OCI-LY7 (cell line): Measurements from ENCODE around the gene ESRP2. TPM values are rescaled to one million over a fixed set of nuclear protein-coding genes. Genes with fewer than 3 reads are reported as not detected.

Experiments
- BruUV-seq: library from RNA; stranded (reverse); fragments of 400-500 nt; replicated peaks from 2 replicates; lab custom pipeline; 2021; lab: Mats Ljungman, UMichigan
- CTCF ChIA-PET: fragments of 300-600 bp; sonication (Branson Sonifier 250); formaldehyde crosslinking; loops from one replicate; lab custom pipeline; 2022; ENCODE audit warnings: antibody characterized with exemption; ENCODE audit not compliant: unreplicated experiment; lab: Charles Lee
- POLR2A ChIA-PET: fragments of 300-600 bp; sonication (Branson Sonifier 250); formaldehyde crosslinking; loops from one replicate; lab custom pipeline; 2022; ENCODE audit warnings: antibody characterized with exemption; lab: Charles Lee
- DNase-seq: peaks from one replicate; pipeline ENCODE4 v3.0.0-alpha.2; 2015; ENCODE audit warnings: low spot score
- H2AFZ ChIP-seq: fragments of 200-600 bp; sonication (generic), shearing (Covaris generic); 2 replicates; pipeline ENCODE4 v1.6.1; 2014; ENCODE audit warnings: mild to moderate bottlenecking, antibody characterized with exemption, low read length, moderate library complexity
- H3K27ac ChIP-seq: fragments of 200-600 bp; sonication (generic); 2 replicates; pipeline ENCODE4 v1.5.1; 2014; ENCODE audit warnings: mixed run types, low read depth, mild to moderate bottlenecking, moderate library complexity, low read length, inconsistent platforms; ENCODE audit not compliant: poor library complexity, severe bottlenecking
- H3K36me3 ChIP-seq: fragments of 200-600 bp; sonication (generic); 2 replicates; pipeline ENCODE4 v1.6.1; 2014; ENCODE audit warnings: mild to moderate bottlenecking, antibody characterized with exemption, low read length, moderate library complexity, mixed read lengths; ENCODE audit not compliant: insufficient read depth
- H3K4me1 ChIP-seq: fragments of 200-600 bp; sonication (generic); 2 replicates; pipeline ENCODE4 v1.5.1; 2014; ENCODE audit warnings: mild to moderate bottlenecking, low read length; ENCODE audit not compliant: insufficient read depth, poor library complexity, severe bottlenecking
- H3K4me2 ChIP-seq: fragments of 200-600 bp; sonication (generic); 2 replicates; pipeline ENCODE4 v1.6.1; 2014; ENCODE audit warnings: mild to moderate bottlenecking, low read length
- H3K4me3 ChIP-seq: fragments of 200-600 bp; sonication (generic); 2 replicates; pipeline ENCODE4 v1.5.1; 2014; ENCODE audit warnings: mild to moderate bottlenecking, low read depth, low read length; ENCODE audit not compliant: poor library complexity, severe bottlenecking
- H3K79me2 ChIP-seq: fragments of 200-600 bp; sonication (generic); 2 replicates; pipeline ENCODE4 v1.6.1; 2016; ENCODE audit warnings: low read depth, mild to moderate bottlenecking, low read length, moderate library complexity, mixed read lengths; ENCODE audit not compliant: insufficient read depth
- H3K9me2 ChIP-seq: fragments of 200-600 bp; sonication (generic); 2 replicates; pipeline ENCODE4 v1.6.1; 2016; ENCODE audit warnings: mild to moderate bottlenecking, low read length, mixed read lengths; ENCODE audit not compliant: insufficient read depth
- H3K9me3 ChIP-seq: fragments of 200-600 bp; sonication (generic); 2 replicates; pipeline ENCODE4 v1.6.1; 2014; ENCODE audit warnings: mild to moderate bottlenecking, mixed run types, low read length, mixed read lengths
- H4K20me1 ChIP-seq: fragments of 200-600 bp; sonication (generic); 2 replicates; pipeline ENCODE4 v1.6.1; 2014; ENCODE audit warnings: mild to moderate bottlenecking, antibody characterized with exemption, low read length, moderate library complexity, mixed read lengths; ENCODE audit not compliant: insufficient read depth
- EZH2phosphoT487 ChIP-seq: fragments of 200-600 bp; sonication (generic); IDR thresholded peaks from 2 replicates; pipeline ENCODE4 v1.6.1; 2018; ENCODE audit warnings: low read depth, borderline replicate concordance, mild to moderate bottlenecking, mixed run types, antibody characterized with exemption, low read length, moderate library complexity, mixed read lengths
- intact Hi-C: fragments of 100-400 bp; cut with micrococcal nuclease; formaldehyde crosslinking; loops from one replicate; pipeline ENCODE4 v1.10.0; 2022; ENCODE audit not compliant: unreplicated experiment
- total RNA-seq, 2 experiments: library from RNA; depleted of rRNA in 1 of 2; stranded (reverse); fragments of >200 nt in 1 of 2; shearing (Covaris generic) in 1 of 2; gene quantifications; 2 replicates each; pipeline ENCODE4 v1.2.3, GENCODE V29; 2014 to 2022
- TF ChIP-seq, protein P1 (sequence below): fragments of 200-600 bp; sonication (generic); conservative IDR thresholded peaks from 2 replicates; pipeline ENCODE4 v1.5.1; 2014; ENCODE audit warnings: mild to moderate bottlenecking, antibody characterized with exemption, low read length, moderate library complexity, mixed read lengths

The ESRP2 gene
- total RNA-seq, 2 experiments from 2014 or later = not detected

DNA sequence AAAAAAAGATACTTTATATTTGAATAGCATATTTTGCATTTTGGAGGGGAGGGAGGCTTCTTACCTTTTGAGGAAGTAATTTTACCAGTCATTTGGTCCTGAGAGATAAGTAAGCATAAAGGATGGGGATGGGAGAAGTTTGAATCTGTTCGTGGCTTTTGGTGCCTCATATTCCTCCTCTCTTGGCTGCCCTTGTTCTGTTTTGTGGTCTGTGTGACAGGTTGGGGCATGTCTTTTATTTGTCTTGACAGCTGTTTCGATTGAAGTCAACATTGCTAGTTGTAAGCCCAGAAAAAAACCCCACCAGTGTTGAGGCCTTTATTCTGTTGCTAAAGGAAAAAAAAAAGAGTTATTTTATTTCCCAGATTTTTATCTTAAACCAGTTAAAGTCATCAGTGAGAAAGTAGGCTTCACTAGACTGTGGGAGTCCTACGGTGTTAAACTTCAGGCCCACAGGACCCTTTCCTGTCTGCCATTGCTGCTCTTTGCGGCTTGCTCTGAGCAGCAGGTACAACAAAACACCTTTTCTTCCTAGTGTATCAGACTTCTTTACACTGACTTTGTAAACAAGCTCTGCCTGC lies 39.8 kb upstream of the ESRP2 start:
- Histone ChIP-seq H3K36me3 (peaks cover 72% of the 10 kb centered on the region), H3K4me2 (peak overlapping the region; percentile 62), H3K9me3 (no peaks in the 10 kb centered on the region), H3K27ac (peak overlapping the region; percentile 79), H3K4me3 (peak overlapping the region; percentile 9), H4K20me1 (no peaks in the 10 kb centered on the region), H3K9me2 (no peaks in the 10 kb centered on the region), H3K79me2 (peaks cover 70% of the 10 kb centered on the region), H2AFZ (no peak overlapping the region), H3K4me1 (peaks cover 73% of the 10 kb centered on the region)
- intact Hi-C loops = no loop called here
- DNase-seq = peak; percentile 71
- ChIA-PET CTCF (no interaction called here), POLR2A (interaction anchor here (1.3 to 2.0 kb wide), 2 partner anchors 10 to 12 kb away, joined by 3 to 10 read pairs; partner anchors contain the start of gene SLC7A6)
- BruUV-seq = TSS peak; percentile 53
- TF ChIP-seq, protein P1, sequence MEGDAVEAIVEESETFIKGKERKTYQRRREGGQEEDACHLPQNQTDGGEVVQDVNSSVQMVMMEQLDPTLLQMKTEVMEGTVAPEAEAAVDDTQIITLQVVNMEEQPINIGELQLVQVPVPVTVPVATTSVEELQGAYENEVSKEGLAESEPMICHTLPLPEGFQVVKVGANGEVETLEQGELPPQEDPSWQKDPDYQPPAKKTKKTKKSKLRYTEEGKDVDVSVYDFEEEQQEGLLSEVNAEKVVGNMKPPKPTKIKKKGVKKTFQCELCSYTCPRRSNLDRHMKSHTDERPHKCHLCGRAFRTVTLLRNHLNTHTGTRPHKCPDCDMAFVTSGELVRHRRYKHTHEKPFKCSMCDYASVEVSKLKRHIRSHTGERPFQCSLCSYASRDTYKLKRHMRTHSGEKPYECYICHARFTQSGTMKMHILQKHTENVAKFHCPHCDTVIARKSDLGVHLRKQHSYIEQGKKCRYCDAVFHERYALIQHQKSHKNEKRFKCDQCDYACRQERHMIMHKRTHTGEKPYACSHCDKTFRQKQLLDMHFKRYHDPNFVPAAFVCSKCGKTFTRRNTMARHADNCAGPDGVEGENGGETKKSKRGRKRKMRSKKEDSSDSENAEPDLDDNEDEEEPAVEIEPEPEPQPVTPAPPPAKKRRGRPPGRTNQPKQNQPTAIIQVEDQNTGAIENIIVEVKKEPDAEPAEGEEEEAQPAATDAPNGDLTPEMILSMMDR = no peak
- TF ChIP-seq EZH2phosphoT487 = no peak

DNA sequence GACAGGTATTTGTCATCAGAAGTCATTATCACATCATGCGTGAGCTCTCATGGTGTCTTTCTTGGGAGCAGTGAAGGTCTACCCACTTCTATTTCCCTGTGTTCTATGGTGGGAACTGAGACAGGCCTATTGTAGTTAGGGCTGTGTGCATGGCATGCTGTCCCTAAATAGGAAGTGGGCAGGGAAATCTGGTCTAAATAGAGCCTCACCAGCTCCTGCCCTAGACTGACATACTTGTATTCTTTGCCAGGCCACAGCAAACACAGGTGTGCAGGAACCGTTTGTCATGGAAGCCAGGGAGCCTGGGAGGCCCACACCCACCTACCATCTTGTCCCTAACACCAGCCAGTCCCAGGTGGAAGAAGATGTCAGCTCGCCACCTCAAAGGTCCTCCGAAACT lies 38.5 kb upstream of the ESRP2 start:
- H3K9me3 ChIP-seq = no peaks in the 10 kb centered on the region
- peaks cover 60% of the 10 kb centered on the region for H3K4me1 ChIP-seq
- no peaks in the 10 kb centered on the region for H3K9me2 ChIP-seq
- no peak overlapping the region for H2AFZ ChIP-seq
- H3K27ac ChIP-seq = peak overlapping the region; percentile 79
- intact Hi-C loops = no loop called here
- no TSS peak for BruUV-seq
- no peaks in the 10 kb centered on the region for H4K20me1 ChIP-seq
- ChIA-PET POLR2A (interaction anchor here (0.6 to 1.3 kb wide), 6 partner anchors 9 to 1344 kb away, joined by 3 to 5 read pairs (median 3); partner anchors contain the start of gene SLC7A6), CTCF (no interaction called here)
- H3K79me2 ChIP-seq = peaks cover 71% of the 10 kb centered on the region
- DNase-seq = no peak
- H3K4me2 ChIP-seq = peak overlapping the region; percentile 29; the same call in 1 of the 2 replicates
- H3K36me3 ChIP-seq = peaks cover 77% of the 10 kb centered on the region
- no peak for TF ChIP-seq EZH2phosphoT487
- TF ChIP-seq, protein P1 = no peak
- H3K4me3 ChIP-seq = no peak overlapping the region

- peaks cover 60% of the 10 kb centered on the region for H3K4me1 ChIP-seq
- DNase-seq = no peak
- H3K79me2 ChIP-seq = peaks cover 71% of the 10 kb centered on the region
- 0 out of 2 replicates have a peak, but pooled peaks cover 5% of the 10 kb centered on the region for H4K20me1 ChIP-seq
- H3K27ac ChIP-seq = peak overlapping the region; percentile 79
- no peaks in the 10 kb centered on the region for H3K9me2 ChIP-seq
- peak overlapping the region; percentile 29; the same call in 1 of the 2 replicates for H3K4me2 ChIP-seq
- peaks cover 77% of the 10 kb centered on the region for H3K36me3 ChIP-seq
- no peak for TF ChIP-seq EZH2phosphoT487
- TF ChIP-seq, protein P1 = no peak
- ChIA-PET CTCF (no interaction called here), POLR2A (interaction anchor here (0.9 to 2.2 kb wide), 5 partner anchors 9 to 23 kb away, joined by 3 to 13 read pairs (median 3); partner anchors contain the start of gene SLC7A6)
- no peak overlapping the region for H3K4me3 ChIP-seq
- no peaks in the 10 kb centered on the region for H3K9me3 ChIP-seq
- intact Hi-C loops = no loop called here
- no TSS peak for BruUV-seq
- H2AFZ ChIP-seq = no peak overlapping the region
Measured at GRCh38 chr16:68273896-68274295, 38.0 kb upstream of the ESRP2 start.
